Measurements from ENCODE around the gene GAD2. TPM values are rescaled to one million over a fixed set of nuclear protein-coding genes. Genes with fewer than 3 reads are reported as not detected.

GAD2 gene
- not detected in 5 replicates for total RNA-seq (2022; extraction: Qiagen RNA extraction; ENCODE audit: low read depth)

DNA sequence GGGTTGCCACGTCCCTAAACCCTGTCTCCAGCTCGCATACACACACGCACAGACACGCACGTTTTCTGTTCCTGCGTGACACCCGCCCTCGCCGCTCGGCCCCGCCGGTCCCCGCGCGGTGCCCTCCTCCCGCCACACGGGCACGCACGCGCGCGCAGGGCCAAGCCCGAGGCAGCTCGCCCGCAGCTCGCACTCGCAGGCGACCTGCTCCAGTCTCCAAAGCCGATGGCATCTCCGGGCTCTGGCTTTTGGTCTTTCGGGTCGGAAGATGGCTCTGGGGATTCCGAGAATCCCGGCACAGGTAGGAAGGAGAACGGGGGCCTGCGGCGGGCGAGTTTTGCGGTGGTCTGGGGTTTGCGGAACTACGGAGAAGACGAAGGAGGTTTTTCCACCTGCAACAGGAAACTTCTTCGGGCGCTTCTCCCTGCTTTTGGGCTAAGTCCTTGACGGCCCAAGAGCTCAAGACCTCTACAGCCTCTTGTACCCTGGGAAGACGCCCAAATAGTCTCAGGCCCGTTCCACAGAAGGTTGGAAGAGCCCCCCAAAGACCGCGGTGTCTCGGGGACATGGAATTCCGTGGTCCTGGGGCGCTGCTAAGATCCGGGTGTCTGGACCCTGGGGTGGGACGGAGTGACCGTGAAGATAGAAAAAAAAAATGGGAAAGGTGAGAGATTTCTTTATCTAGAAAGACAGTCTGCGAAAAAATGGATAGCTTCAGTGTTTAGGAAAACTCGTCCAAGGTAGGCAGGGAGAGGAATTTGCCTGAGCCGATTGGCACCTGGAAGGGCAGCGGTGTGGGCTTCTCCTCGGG, at the start of gene GAD2:
Gene GAD2, plus strand, starts transcription at position 190 of the 811 bp plus-strand sequence. Its CDS starts 36 bp downstream, at position 226.

Other genes starting within 250 kb of the GAD2 start
- gene APBB1IP, start 221.6 kb downstream of the GAD2 start, total RNA-seq (2022; extraction: Qiagen RNA extraction; ENCODE audit: low read depth): 9.3 to 11.1 TPM (median 10.5 TPM) in 5 replicates

Measured in A549 treated with CpdA at 1 μM for 4 hours (cell line).